Astrocyte of the spinal cord (primary cell): Measurements from ENCODE around the gene SND1.

Source experiments
- DNase-seq: peaks from one replicate; pipeline ENCODE4 v3.0.0; 2011; ENCODE audit warnings: low read depth, low spot score
- H3K4me3 ChIP-seq: 2 replicates; pipeline ENCODE4 v1.5.1; 2011; ENCODE audit warnings: low read depth, mild to moderate bottlenecking, low read length, moderate library complexity
- in situ Hi-C: cut with HindIII; loops from 2 replicates; pipeline ENCODE4 v1.10.0; 2017; ENCODE audit warnings: low sequenced_read_pairs
- TF ChIP-seq, protein P1 (sequence below): IDR thresholded peaks from 2 replicates; pipeline ENCODE4 v1.5.1; 2012; ENCODE audit warnings: low read depth, mild to moderate bottlenecking, low read length, inconsistent platforms

The SND1 gene

DNA sequence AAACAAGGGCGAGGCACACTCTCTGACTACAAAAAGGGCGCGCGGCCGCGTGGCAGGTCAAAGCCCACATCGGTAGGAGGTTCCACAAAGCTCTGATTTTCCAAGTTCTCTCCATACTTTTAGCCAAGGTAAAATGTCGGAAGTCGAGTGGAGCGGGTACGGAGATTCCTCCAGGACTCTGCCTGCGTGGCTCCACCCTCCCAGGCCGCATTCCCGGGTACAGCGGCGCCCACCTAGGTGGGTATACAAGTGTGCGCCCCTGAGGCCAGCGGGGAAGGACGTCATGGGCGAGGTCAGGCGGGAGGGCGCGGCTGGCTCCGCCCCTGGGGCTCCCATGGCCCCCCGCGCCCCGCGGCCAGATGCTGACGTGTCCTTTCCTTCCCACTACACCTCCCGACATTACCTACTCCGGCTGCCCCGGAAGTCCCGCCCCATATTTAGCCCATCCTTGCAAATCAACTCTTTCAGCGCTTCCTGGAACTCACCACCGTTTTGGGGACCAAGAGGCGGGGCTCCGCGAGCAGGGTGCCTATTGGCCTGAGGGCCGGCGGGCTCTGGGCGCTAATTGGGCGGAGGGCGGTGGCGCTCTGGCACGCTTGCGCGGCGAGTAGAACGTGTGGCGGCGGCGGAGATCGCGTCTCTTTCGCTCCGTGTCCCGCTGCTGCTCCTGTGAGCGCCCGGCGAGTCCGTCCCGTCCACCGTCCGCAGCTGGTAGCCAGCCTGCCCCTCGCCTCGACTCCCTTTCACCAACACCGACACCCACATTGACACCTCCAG is at the start of gene SND1:
TSS of gene SND1 (plus strand) at position 639 of the 777 bp plus-strand sequence. CDS start 180 bp downstream, outside the sequence.
- peak within 1 kb of the TSS; percentile 79 for H3K4me3 ChIP-seq
- TF ChIP-seq, protein P1, sequence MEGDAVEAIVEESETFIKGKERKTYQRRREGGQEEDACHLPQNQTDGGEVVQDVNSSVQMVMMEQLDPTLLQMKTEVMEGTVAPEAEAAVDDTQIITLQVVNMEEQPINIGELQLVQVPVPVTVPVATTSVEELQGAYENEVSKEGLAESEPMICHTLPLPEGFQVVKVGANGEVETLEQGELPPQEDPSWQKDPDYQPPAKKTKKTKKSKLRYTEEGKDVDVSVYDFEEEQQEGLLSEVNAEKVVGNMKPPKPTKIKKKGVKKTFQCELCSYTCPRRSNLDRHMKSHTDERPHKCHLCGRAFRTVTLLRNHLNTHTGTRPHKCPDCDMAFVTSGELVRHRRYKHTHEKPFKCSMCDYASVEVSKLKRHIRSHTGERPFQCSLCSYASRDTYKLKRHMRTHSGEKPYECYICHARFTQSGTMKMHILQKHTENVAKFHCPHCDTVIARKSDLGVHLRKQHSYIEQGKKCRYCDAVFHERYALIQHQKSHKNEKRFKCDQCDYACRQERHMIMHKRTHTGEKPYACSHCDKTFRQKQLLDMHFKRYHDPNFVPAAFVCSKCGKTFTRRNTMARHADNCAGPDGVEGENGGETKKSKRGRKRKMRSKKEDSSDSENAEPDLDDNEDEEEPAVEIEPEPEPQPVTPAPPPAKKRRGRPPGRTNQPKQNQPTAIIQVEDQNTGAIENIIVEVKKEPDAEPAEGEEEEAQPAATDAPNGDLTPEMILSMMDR, result no peak
- peak; percentile 100 for DNase-seq
- in situ Hi-C loops, result no loop called here

DNA sequence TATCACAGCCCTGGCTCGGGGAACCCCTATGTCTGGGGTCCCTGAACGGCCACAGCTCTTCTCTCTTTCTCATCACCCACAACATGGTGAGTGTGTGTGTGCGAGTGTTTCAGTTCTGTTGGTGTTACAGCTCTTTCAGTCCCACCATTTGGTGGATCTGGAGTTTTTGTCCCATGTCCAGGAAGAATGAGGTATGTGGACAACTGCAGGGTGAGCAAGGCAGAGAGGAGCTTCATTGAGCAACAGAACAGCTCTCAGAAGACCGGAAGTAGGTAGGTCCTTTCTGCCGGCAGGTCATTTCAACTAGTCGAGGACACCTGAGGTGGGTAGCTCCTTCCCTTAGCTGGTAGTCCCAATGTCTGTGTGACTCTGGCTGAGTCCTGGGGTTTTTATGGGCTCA is 43.5 kb upstream of the SND1 start:
- in situ Hi-C loops, result no loop called here
- H3K4me3 ChIP-seq, result no peak overlapping the region
- TF ChIP-seq, protein P1, result no peak
- no peak for DNase-seq

DNA sequence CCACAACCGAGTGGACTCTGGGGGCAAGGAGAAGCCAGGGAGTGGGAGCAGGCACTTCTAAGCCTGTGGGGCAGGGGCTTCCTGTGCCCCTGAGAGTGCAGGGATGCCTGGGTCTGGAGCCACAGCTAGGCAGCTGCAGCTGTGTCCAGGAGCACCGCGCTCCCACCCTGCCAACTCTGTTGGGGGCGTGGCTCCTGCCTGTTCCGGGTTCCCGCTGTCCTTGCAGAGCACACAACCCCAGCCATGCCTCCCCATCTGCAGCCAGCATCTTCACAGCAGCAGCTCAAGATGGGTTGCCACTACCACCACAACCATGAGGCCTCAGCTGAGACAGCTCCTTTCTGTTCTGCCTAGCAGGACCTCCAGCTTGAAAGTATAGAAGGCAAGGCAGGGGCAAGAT is 42.7 kb upstream of the SND1 start:
- in situ Hi-C loops, result no loop called here
- TF ChIP-seq, protein P1, result no peak
- H3K4me3 ChIP-seq, result no peak overlapping the region
- DNase-seq, result no peak

DNA sequence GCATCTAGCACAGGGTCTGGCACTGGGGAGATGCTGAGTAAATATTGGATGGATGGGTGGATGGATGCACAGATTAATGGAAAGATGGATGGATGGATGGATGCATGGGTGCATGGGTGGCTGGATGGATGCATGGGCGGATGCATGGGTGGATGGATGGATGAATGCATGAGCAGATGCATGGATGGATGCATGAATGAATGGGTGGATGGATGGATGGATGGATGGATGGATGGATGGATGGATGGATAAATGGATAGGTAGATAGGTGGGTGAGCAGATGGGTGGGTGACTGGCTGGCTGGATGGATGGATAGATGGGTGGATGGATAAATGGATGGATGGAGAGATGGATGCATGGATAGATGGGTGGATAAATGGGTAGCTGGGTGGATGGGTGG is 39.7 kb upstream of the SND1 start:
- in situ Hi-C loops, result no loop called here
- TF ChIP-seq, protein P1, result no peak
- H3K4me3 ChIP-seq, result no peak overlapping the region
- no peak for DNase-seq

DNA sequence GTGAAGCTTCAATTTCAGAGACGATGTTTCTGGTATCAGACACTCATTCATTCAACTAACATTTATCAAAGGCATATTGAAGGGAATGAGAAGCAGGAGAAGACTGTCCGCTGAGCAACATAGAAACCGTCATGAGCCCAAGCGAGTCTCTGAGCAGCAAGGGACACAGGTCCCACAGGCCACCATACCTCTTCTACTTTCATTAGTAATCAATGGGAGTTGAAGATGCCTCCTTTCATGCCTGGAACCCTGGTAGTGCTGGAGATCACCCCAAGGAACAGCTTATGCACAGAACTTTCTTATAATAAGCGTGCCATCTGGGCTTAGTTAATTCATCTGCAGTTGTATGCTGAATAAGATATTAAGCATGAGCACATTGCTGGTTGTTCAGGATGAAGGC is 35.3 kb upstream of the SND1 start:
- in situ Hi-C loops, result no loop called here
- TF ChIP-seq, protein P1, result no peak
- no peak overlapping the region for H3K4me3 ChIP-seq
- DNase-seq, result no peak

DNA sequence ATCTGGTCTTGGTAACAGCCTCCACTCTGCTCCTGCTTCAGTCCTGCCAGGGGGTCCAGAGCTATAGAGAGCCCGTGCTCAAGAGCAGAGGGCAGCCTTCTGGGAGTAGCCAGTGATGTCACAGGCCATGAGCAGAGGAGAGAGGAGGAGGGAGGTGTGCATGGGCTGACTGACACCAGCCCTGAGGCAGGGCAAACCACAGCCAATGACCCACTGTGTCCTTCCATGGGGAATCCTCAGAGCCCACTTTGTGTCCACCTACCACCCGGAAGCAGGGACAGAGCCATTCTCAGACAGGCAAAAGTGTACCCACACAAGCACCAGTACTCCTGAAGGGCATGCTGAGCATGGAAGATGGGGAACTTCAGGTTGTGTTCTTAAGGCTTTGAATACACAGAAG is 34.0 kb upstream of the SND1 start, which contains the start of gene PAX4:
TSS of gene PAX4 (minus strand) at position 101 of the 400 bp plus-strand sequence. CDS start 2,214 bp downstream, outside the sequence.
- TF ChIP-seq, protein P1, result no peak
- no peak for DNase-seq
- in situ Hi-C loops, result no loop called here
- no peak within 1 kb of the TSS for H3K4me3 ChIP-seq
